ENCODE results near the gene ACOXL.
"Not testable (repeated sequence)": the region's sequence is repeated elsewhere in the genome, so short reads cannot be mapped to it uniquely, and the experiment has no call there.

Gene ACOXL

GRCh38 chr2:111042772-111043771 lies 310.7 kb downstream of the ACOXL start:
- Histone ChIP-seq H3K4me2 (ENCODE audit: low read length) (no peak overlapping the region), H4K20me1 (ENCODE audit: insufficient read depth, low read length) (no peaks in the 10 kb centered on the region), H3F3A (ENCODE audit: insufficient read depth, low read length) (no peaks in the 10 kb centered on the region), H3K9me3 (ENCODE audit: low read length) (no peaks in the 10 kb centered on the region), H3K4me1 (ENCODE audit: insufficient read depth, low read length, severe bottlenecking) (no peaks in the 10 kb centered on the region), H3K9ac (ENCODE audit: low read length) (no peak overlapping the region), H3K79me2 (ENCODE audit: insufficient read depth, low read length) (no peaks in the 10 kb centered on the region), H3K27me3 (ENCODE audit: insufficient read depth, low read length) (0 out of 2 replicates have a peak, but pooled peaks cover 8% of the 10 kb centered on the region), H3K9me2 (ENCODE audit: low read depth, low read length) (no peaks in the 10 kb centered on the region), H3K4me3 (ENCODE audit: low read depth, low read length, poor library complexity, severe bottlenecking) (no peak overlapping the region), H2AFZ (ENCODE audit: low read length) (no peak overlapping the region), H3K27ac (ENCODE audit: low read depth, low read length, poor library complexity, severe bottlenecking) (no peak overlapping the region), H3K36me3 (ENCODE audit: insufficient read depth, low read length) (no peaks in the 10 kb centered on the region; the same call in 1 of the 2 replicates)
- TF ChIP-seq EZH2 (IDR thresholded peaks at IDR 0.05; ENCODE audit: borderline replicate concordance, low read length): no peak
- no peak for TF ChIP-seq CTCF (IDR thresholded peaks at IDR 0.05; ENCODE audit: low read length)

- Histone ChIP-seq H3K9me3 (ENCODE audit: low read length) (no peaks in the 10 kb centered on the region), H3K4me1 (ENCODE audit: insufficient read depth, low read length, severe bottlenecking) (peaks cover 2% of the 10 kb centered on the region), H3K9me2 (ENCODE audit: low read depth, low read length) (no peaks in the 10 kb centered on the region), H3K36me3 (ENCODE audit: insufficient read depth, low read length) (no peaks in the 10 kb centered on the region; the same call in 1 of the 2 replicates), H3K27ac (ENCODE audit: low read depth, low read length, poor library complexity, severe bottlenecking) (no peak overlapping the region), H3K79me2 (ENCODE audit: insufficient read depth, low read length) (no peaks in the 10 kb centered on the region), H3K4me2 (ENCODE audit: low read length) (no peak overlapping the region), H2AFZ (ENCODE audit: low read length) (no peak overlapping the region), H3K27me3 (ENCODE audit: insufficient read depth, low read length) (0 out of 2 replicates have a peak, but pooled peaks cover 8% of the 10 kb centered on the region), H3F3A (ENCODE audit: insufficient read depth, low read length) (no peaks in the 10 kb centered on the region), H3K9ac (ENCODE audit: low read length) (no peak overlapping the region), H3K4me3 (ENCODE audit: low read depth, low read length, poor library complexity, severe bottlenecking) (no peak overlapping the region), H4K20me1 (ENCODE audit: insufficient read depth, low read length) (no peaks in the 10 kb centered on the region)
- TF ChIP-seq EZH2 (IDR thresholded peaks at IDR 0.05; ENCODE audit: borderline replicate concordance, low read length) (no peak), CTCF (IDR thresholded peaks at IDR 0.05; ENCODE audit: low read length) (no peak)
Observed at GRCh38 chr2:111044066-111044465, 311.7 kb downstream of the ACOXL start.

- H3K4me1 ChIP-seq (ENCODE audit: insufficient read depth, low read length, severe bottlenecking): peaks cover 14% of the 10 kb centered on the region
- H3K79me2 ChIP-seq (ENCODE audit: insufficient read depth, low read length); H4K20me1 ChIP-seq (ENCODE audit: insufficient read depth, low read length); H3F3A ChIP-seq (ENCODE audit: insufficient read depth, low read length); H3K27ac ChIP-seq (ENCODE audit: low read depth, low read length, poor library complexity, severe bottlenecking); H3K9me2 ChIP-seq (ENCODE audit: low read depth, low read length); H3K9me3 ChIP-seq (ENCODE audit: low read length); H3K9ac ChIP-seq (ENCODE audit: low read length); H3K4me3 ChIP-seq (ENCODE audit: low read depth, low read length, poor library complexity, severe bottlenecking); H2AFZ ChIP-seq (ENCODE audit: low read length); H3K36me3 ChIP-seq (ENCODE audit: insufficient read depth, low read length); H3K27me3 ChIP-seq (ENCODE audit: insufficient read depth, low read length); H3K4me2 ChIP-seq (ENCODE audit: low read length): not testable (repeated sequence)
Observed at GRCh38 chr2:111045236-111045635, 312.9 kb downstream of the ACOXL start.
